B cell (primary cell): ENCODE results near the gene NELFE. TPM values are rescaled to one million over a fixed set of nuclear protein-coding genes. Genes with fewer than 3 reads are reported as not detected.

Experiments used
- ATAC-seq: fragments of 200-7000 bp; cut with Tn5 transposase; one replicate; pipeline ENCODE4 v1.10.0; 2021; ENCODE audit warnings: low read depth, mild to moderate bottlenecking, moderate number of reproducible peaks, moderate library complexity
- CTCF ChIA-PET: fragments of 350-600 bp; sonication (Branson Sonifier 250); formaldehyde crosslinking; loops from one replicate; lab custom pipeline; 2021; ENCODE audit warnings: antibody characterized with exemption, inconsistent platforms; lab: Charles Lee
- POLR2A ChIA-PET: fragments of 350-600 bp; sonication (Branson Sonifier 250); formaldehyde crosslinking; loops from one replicate; lab custom pipeline; 2021; ENCODE audit warnings: antibody characterized with exemption; lab: Charles Lee
- DNase-seq: peaks from one replicate; pipeline ENCODE4 v3.0.0; 2013
- H2AFZ ChIP-seq: 2 replicates; pipeline ENCODE4 v1.6.1; 2012; ENCODE audit warnings: mild to moderate bottlenecking, low read depth, low read length; ENCODE audit not compliant: insufficient read depth, poor library complexity, severe bottlenecking
- H3K27ac ChIP-seq, 2 donors: 1 replicate in 1 of 2; 2 replicates in 1 of 2; pipeline ENCODE4 v1.5.1; 2012 to 2013; ENCODE audit warnings: low read length in 2 of 2, mild to moderate bottlenecking in 2 of 2, moderate library complexity in 1 of 2
- H3K27me3 ChIP-seq, 4 experiments: fragments of 200-600 bp in 1 of 4; sonication (generic) in 1 of 4; replicated peaks in 1 of 4; 1 replicate in 2 of 4; 2 replicates in 2 of 4; pipeline versions ENCODE4 v1.6.1 to v1.7.0; 2013 to 2016; ENCODE audit warnings: low read length in 3 of 4, mild to moderate bottlenecking in 2 of 4, mixed read lengths in 1 of 4, moderate library complexity in 1 of 4; ENCODE audit not compliant: insufficient read depth in 4 of 4, control insufficient read depth in 3 of 4; ENCODE audit errors: control extremely low read depth in 1 of 4
- H3K36me3 ChIP-seq, 2 experiments: replicated peaks in 1 of 2; 1 replicate in 1 of 2; 2 replicates in 1 of 2; pipeline versions ENCODE4 v1.6.1 to v1.7.1; 2013; ENCODE audit warnings: low read length in 1 of 2; ENCODE audit not compliant: insufficient read depth in 2 of 2, control insufficient read depth in 1 of 2; ENCODE audit errors: control extremely low read depth in 1 of 2, extremely low read depth in 1 of 2
- H3K4me1 ChIP-seq, 2 donors: fragments of 200-600 bp in 1 of 2; sonication (generic) in 1 of 2; 1 replicate in 1 of 2; 2 replicates in 1 of 2; pipeline versions ENCODE4 v1.5.1 to v1.6.1; 2013 to 2017; ENCODE audit warnings: low read length in 2 of 2; ENCODE audit not compliant: control insufficient read depth in 2 of 2, insufficient read depth in 2 of 2
- H3K4me2 ChIP-seq: replicated peaks from 2 replicates; pipeline ENCODE3; 2012; ENCODE audit warnings: mild to moderate bottlenecking, low read depth, low read length; ENCODE audit not compliant: poor library complexity, severe bottlenecking
- H3K4me3 ChIP-seq, 5 experiments: fragments of 200-600 bp in 1 of 5; sonication (generic) in 1 of 5; 1 replicate in 3 of 5; 2 replicates in 2 of 5; pipeline versions ENCODE4 v1.5.1 to v1.7.0; 2011 to 2016; ENCODE audit warnings: low read length in 4 of 5, mild to moderate bottlenecking in 4 of 5, low read depth in 2 of 5, control low read depth in 1 of 5, moderate library complexity in 1 of 5; ENCODE audit not compliant: insufficient read depth in 1 of 5; ENCODE audit errors: control extremely low read depth in 1 of 5, extremely low read depth in 1 of 5
- H3K79me2 ChIP-seq: fragments of 200-600 bp; sonication (generic); one replicate; pipeline ENCODE4 v1.6.0; 2016; ENCODE audit warnings: low read length; ENCODE audit not compliant: control insufficient read depth, insufficient read depth
- H3K9ac ChIP-seq: fragments of 200-600 bp; sonication (generic); 2 replicates; pipeline ENCODE4 v1.6.1; 2017; ENCODE audit warnings: mild to moderate bottlenecking, low read length, moderate library complexity
- H3K9me3 ChIP-seq, 3 donors: one replicate each; pipeline versions ENCODE4 v1.6.1 to v1.7.1; 2013; ENCODE audit warnings: low read length in 2 of 3; ENCODE audit not compliant: control insufficient read depth in 2 of 3, insufficient read depth in 1 of 3; ENCODE audit errors: control extremely low read depth in 1 of 3
- H4K20me1 ChIP-seq: 2 replicates; pipeline ENCODE4 v1.6.0; 2012; ENCODE audit warnings: mild to moderate bottlenecking, low read length; ENCODE audit not compliant: insufficient read depth, control insufficient read depth, poor library complexity, severe bottlenecking
- H3K27ac Mint-ChIP-seq: one replicate; pipeline ENCODE4 v1.8.0; 2021; ENCODE audit warnings: mixed read lengths
- H3K27me3 Mint-ChIP-seq: one replicate; pipeline ENCODE4 v1.8.0; 2021; ENCODE audit warnings: mixed read lengths
- H3K4me1 Mint-ChIP-seq: one replicate; pipeline ENCODE4 v1.8.0; 2021; ENCODE audit warnings: mixed read lengths
- H3K4me3 Mint-ChIP-seq: one replicate; pipeline ENCODE4 v1.8.0; 2021; ENCODE audit warnings: mixed read lengths
- H3K9me3 Mint-ChIP-seq: one replicate; pipeline ENCODE4 v1.8.0; 2022; ENCODE audit warnings: mixed read lengths; ENCODE audit not compliant: insufficient read depth
- CTCF ChIP-seq: fragments of 200-600 bp; IDR thresholded peaks from one replicate; pipeline ENCODE4 v1.8.0; 2022; ENCODE audit warnings: antibody characterized with exemption, mild to moderate bottlenecking
- EZH2 ChIP-seq: IDR thresholded peaks from 2 replicates; pipeline ENCODE4 v1.6.1; 2012; ENCODE audit warnings: borderline replicate concordance, low read depth, mild to moderate bottlenecking, moderate library complexity, low read length; ENCODE audit not compliant: insufficient read depth, poor library complexity, severe bottlenecking
- WGBS: methylation state at CpG from one replicate; pipeline ENCODE4 v1.1.5; 2013; ENCODE audit warnings: missing lambda C conversion rate; ENCODE audit not compliant: insufficient coverage; 5-methylcytosine and 5-hydroxymethylcytosine counted together
- intact Hi-C: fragments of 100-400 bp; cut with micrococcal nuclease; formaldehyde crosslinking; loops from one replicate; pipeline ENCODE4 v1.10.0; 2022
- polyA plus RNA-seq: library from polyadenylated mRNA; depleted of rRNA; stranded (reverse); fragments of >200 nt; gene quantifications from 2 replicates; pipeline ENCODE4 v1.2.3, GENCODE V29; 2012
- total RNA-seq, 2 donors: library from RNA; stranded (reverse); fragments of 120-200 nt in 1 of 2; gene quantifications; 1 replicate in 1 of 2; 2 replicates in 1 of 2; pipeline versions ENCODE4 v1.2.3 to v1.2.4, GENCODE V29; 2013 to 2022

Gene NELFE
- total and polyA plus RNA-seq, 2 donors (not counting 1 experiment from before 2014, with no cell fraction given) = 39.0 to 53.7 TPM

- WGBS = 11% methylated on average over 6 of the region's 6 CpGs
- Histone ChIP-seq H3K27ac (no peak overlapping the region), H3K4me3 (no peak overlapping the region), H3K9ac (no peak overlapping the region), H3K4me2 (no peak overlapping the region), H4K20me1 (no peaks in the 10 kb centered on the region), H3K36me3 (no peaks in the 10 kb centered on the region), H2AFZ (no peak overlapping the region), H3K4me1 (no peaks in the 10 kb centered on the region), H3K79me2 (no peaks in the 10 kb centered on the region), H3K9me3 (no peaks in the 10 kb centered on the region), H3K27me3 (peaks cover 0 to 22% (median 5%) of the 10 kb centered on the region in 4 experiments)
- POLR2A ChIA-PET = no interaction called here
- no peak for DNase-seq
- intact Hi-C loops = no loop called here
- Mint-ChIP-seq H3K9me3 (no peaks in the 10 kb centered on the region), H3K4me1 (no peaks in the 10 kb centered on the region), H3K4me3 (no peak overlapping the region), H3K27ac (no peak overlapping the region), H3K27me3 (peaks cover 13% of the 10 kb centered on the region)
- TF ChIP-seq EZH2 (no peak), CTCF (no peak)
- ATAC-seq = no peak
- CTCF ChIA-PET = no interaction called here
Observed at GRCh38 chr6:31940256-31940664, 18.5 kb downstream of the NELFE start.

GRCh38 chr6:31935823-31936222 lies 22.9 kb downstream of the NELFE start:
- TF ChIP-seq EZH2 (no peak), CTCF (no peak)
- no peak overlapping the region for H3K27ac Mint-ChIP-seq
- DNase-seq (no peak), ATAC-seq (no peak)
- Histone ChIP-seq H3K27me3 (no peaks in the 10 kb centered on the region), H2AFZ (no peak overlapping the region), H3K79me2 (no peaks in the 10 kb centered on the region), H3K4me1 (no peaks in the 10 kb centered on the region), H3K9me3 (no peaks in the 10 kb centered on the region), H3K36me3 (no peaks in the 10 kb centered on the region), H3K9ac (no peak overlapping the region), H4K20me1 (no peaks in the 10 kb centered on the region), H3K27ac (no peak overlapping the region), H3K4me2 (no peak overlapping the region), H3K4me3 (no peak overlapping the region)
- intact Hi-C loops = no loop called here
- peaks cover 2% of the 10 kb centered on the region for H3K27me3 Mint-ChIP-seq
- CTCF ChIA-PET = no interaction called here
- POLR2A ChIA-PET = no interaction called here
- H3K9me3 Mint-ChIP-seq = no peaks in the 10 kb centered on the region
- H3K4me3 Mint-ChIP-seq = no peak overlapping the region
- no peaks in the 10 kb centered on the region for H3K4me1 Mint-ChIP-seq
- WGBS = 86% methylated on average over 4 of the region's 9 CpGs
